Measurements from ENCODE around the gene GYPB.
"Not testable (repeated sequence)": the region's sequence is repeated elsewhere in the genome, so short reads cannot be mapped to it uniquely, and the experiment has no call there.

GRCh38 chr4:144031875-144032274 is 12.7 kb upstream of the GYPB start:
- TF ChIP-seq ARNTL (CRISPR knock-in tag; IDR thresholded peaks at IDR 0.05; ENCODE audit: borderline replicate concordance, low read depth); ZFP3 (CRISPR knock-in tag; IDR thresholded peaks at IDR 0.05); RARB (CRISPR knock-in tag; IDR thresholded peaks at IDR 0.05); PATZ1 (CRISPR knock-in tag; IDR thresholded peaks at IDR 0.05; ENCODE audit: borderline replicate concordance); GLIS3 (CRISPR knock-in tag; IDR thresholded peaks at IDR 0.05); CSDC2 (CRISPR knock-in tag; IDR thresholded peaks at IDR 0.05); ZFP30 (CRISPR knock-in tag; IDR thresholded peaks at IDR 0.05); CREB5 (CRISPR knock-in tag; IDR thresholded peaks at IDR 0.05; ENCODE audit: low read depth); TOX (CRISPR knock-in tag; IDR thresholded peaks at IDR 0.05; ENCODE audit: borderline replicate concordance); OSR1 (CRISPR knock-in tag; IDR thresholded peaks at IDR 0.05); SNAI2 (CRISPR knock-in tag; IDR thresholded peaks at IDR 0.05); CSRNP3 (CRISPR knock-in tag; IDR thresholded peaks at IDR 0.05): not testable (repeated sequence)

All from SK-N-SH treated with all-trans-retinoic acid at 6 μM for 48 hours (cell line).